ENCODE results near the gene SC5D. TPM values are rescaled to one million over a fixed set of nuclear protein-coding genes. Genes with fewer than 3 reads are reported as not detected.

The SC5D gene
- total RNA-seq, 2 experiments from 2014 or later = 87.7 to 92.7 TPM

DNA sequence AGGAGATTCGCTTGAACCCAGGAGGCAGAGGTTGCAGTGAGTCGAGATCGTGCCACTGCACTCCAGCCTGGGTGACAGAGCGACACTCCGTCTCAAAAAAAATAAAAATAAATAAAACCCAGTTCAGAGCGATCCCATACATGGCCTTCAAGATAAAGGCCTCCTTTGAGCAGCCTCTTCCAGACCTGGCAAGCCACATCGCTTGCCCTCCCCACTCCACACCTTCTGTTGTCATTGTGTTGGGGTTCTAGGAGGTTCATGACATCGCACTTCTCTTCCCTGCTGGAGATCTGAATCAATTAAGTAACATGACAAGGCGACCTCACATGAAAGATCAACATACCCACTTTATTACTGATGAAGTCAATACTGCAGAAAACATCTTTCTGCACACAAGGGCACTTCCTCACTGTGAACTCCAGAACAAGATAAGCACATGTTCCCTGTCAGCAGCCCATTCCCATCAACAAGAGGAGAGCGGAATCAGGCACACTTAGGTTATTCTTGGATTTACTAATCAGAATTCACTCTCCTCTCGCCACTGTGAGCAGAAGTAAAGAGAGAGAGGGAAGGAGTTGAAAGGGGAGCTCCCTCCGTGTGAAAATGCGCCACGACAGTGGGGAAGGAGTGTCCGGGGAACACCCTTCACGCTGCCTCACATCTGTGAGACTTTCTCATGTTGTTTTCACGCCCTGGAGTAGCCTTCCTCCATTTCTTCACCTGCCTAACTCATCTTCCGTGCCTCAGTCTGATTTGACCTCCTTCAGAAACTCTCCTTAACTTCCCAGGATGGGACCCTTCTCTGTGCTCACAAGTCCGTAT, 38.3 kb downstream of the SC5D start:
- ChIA-PET CTCF (no interaction called here), POLR2A (interaction anchor here (0.8 kb wide), 1 partner anchor 120 kb away, joined by 3 read pairs; no protein-coding TSS in a partner anchor)
- Mint-ChIP-seq H3K27me3 (no peaks in the 10 kb centered on the region), H3K4me1 (ENCODE audit: low read depth) (peaks cover 13% of the 10 kb centered on the region), H3K27ac (no peak overlapping the region), H3K36me3 (ENCODE audit: low read depth) (no peaks in the 10 kb centered on the region), H3K4me3 (no peak overlapping the region), H3K9me3 (peaks cover 3% of the 10 kb centered on the region)
- H3K36me3 ChIP-seq (ENCODE audit: insufficient read depth, low read length) = no peaks in the 10 kb centered on the region
- peaks cover 20% of the 10 kb centered on the region for H3K4me1 ChIP-seq (ENCODE audit: insufficient read depth, low read length)
- no peak overlapping the region for H3K4me3 ChIP-seq (ENCODE audit: low read length)
- ATAC-seq (ENCODE audit: poor library complexity) (no peak), DNase-seq (no peak)
- H3K9me3 ChIP-seq (ENCODE audit: control insufficient read depth in 1 of 2, insufficient read depth in 1 of 2, low read length in 2 of 2) = no peaks in the 10 kb centered on the region
- no peak overlapping the region for H3K27ac ChIP-seq (ENCODE audit: low read depth in 1 of 2, low read length in 2 of 2)
- no peaks in the 10 kb centered on the region for H3K27me3 ChIP-seq (ENCODE audit: control insufficient read depth in 1 of 2, insufficient read depth in 2 of 2, low read length in 2 of 2)
- TF ChIP-seq, protein P1, sequence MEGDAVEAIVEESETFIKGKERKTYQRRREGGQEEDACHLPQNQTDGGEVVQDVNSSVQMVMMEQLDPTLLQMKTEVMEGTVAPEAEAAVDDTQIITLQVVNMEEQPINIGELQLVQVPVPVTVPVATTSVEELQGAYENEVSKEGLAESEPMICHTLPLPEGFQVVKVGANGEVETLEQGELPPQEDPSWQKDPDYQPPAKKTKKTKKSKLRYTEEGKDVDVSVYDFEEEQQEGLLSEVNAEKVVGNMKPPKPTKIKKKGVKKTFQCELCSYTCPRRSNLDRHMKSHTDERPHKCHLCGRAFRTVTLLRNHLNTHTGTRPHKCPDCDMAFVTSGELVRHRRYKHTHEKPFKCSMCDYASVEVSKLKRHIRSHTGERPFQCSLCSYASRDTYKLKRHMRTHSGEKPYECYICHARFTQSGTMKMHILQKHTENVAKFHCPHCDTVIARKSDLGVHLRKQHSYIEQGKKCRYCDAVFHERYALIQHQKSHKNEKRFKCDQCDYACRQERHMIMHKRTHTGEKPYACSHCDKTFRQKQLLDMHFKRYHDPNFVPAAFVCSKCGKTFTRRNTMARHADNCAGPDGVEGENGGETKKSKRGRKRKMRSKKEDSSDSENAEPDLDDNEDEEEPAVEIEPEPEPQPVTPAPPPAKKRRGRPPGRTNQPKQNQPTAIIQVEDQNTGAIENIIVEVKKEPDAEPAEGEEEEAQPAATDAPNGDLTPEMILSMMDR (IDR thresholded peaks at IDR 0.05) = no peak
- intact Hi-C loops (cut with DNase I, micrococcal nuclease) = no loop called here

DNA sequence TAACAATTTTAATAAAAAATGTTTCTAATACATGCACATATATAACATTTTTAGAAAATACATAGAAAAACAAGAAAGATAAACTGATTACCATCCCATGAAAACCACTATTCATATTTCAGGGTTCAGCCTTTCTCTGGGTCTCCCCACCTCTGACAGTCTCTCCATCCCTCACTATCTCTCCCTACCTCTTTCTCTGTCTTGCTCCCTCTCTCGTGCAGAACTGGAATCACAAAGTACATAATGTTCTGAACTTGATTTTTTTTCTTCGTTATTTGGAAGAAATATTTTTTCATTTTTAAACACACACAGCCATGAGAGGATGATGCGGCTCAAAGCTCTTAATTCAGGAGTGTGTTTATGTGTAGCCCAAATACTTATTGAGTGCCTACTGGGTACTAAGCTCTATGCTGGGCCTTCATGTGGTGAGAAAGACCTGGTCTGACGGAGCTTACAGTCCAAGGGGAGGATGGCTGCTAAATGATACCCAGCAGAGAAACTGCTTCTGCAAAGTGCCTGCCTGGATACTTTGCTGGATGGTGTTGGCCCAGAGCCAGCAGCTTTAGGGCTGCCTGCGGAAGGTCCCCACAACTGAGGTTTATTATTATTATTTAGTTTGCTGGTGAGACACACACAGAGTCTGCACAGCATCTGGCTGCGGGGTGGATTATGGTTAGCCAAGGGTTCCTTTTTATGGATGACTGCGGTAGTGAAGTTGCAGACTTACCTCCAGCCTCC, 42.6 kb downstream of the SC5D start:
- Histone ChIP-seq H3K36me3 (ENCODE audit: insufficient read depth, low read length) (no peaks in the 10 kb centered on the region), H3K27ac (ENCODE audit: low read depth in 1 of 2, low read length in 2 of 2) (no peak overlapping the region), H3K4me1 (ENCODE audit: insufficient read depth, low read length) (no peaks in the 10 kb centered on the region), H3K4me3 (ENCODE audit: low read length) (no peak overlapping the region), H3K27me3 (ENCODE audit: control insufficient read depth in 1 of 2, insufficient read depth in 2 of 2, low read length in 2 of 2) (no peaks in the 10 kb centered on the region), H3K9me3 (ENCODE audit: control insufficient read depth in 1 of 2, insufficient read depth in 1 of 2, low read length in 2 of 2) (no peaks in the 10 kb centered on the region)
- TF ChIP-seq, protein P1 (IDR thresholded peaks at IDR 0.05) = no peak
- ChIA-PET CTCF (no interaction called here), POLR2A (no interaction called here)
- intact Hi-C loops (cut with DNase I, micrococcal nuclease) = no loop called here
- Mint-ChIP-seq H3K4me1 (ENCODE audit: low read depth) (peaks cover 18% of the 10 kb centered on the region), H3K27me3 (no peaks in the 10 kb centered on the region), H3K4me3 (no peak overlapping the region), H3K9me3 (peaks cover 3% of the 10 kb centered on the region), H3K36me3 (ENCODE audit: low read depth) (no peaks in the 10 kb centered on the region), H3K27ac (no peak overlapping the region)
- DNase-seq = no peak
- ATAC-seq (ENCODE audit: poor library complexity) = no peak

DNA sequence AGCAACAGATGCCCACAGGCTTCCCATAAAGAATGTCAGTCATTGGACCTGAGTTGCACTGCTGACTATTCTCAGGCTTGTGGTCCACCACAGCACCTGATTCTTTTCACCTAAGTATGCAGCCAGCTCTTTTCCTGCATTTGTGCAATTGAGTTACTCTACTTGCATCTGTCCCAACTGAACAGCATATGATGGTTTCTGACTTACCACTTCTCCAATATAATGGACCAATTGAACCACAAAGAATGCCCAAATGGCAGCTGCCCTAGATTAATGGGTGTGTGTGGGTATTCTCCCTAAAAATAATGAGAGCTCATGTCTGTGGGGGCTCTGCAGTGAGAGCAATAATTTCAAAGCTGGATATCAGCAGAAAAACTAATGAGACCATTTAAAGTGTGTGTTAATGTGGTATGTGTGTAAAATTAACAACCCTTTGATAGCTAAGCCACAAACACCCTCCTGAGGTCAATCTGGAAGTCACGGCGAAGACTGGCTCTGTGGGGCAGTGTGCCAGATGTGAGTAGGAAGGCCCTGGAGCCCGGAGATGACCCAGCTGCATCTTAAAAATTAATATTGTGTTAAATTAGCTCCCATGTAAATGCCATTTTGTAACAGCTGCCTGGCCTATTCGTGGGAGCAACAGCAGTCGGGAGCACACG, 43.8 kb downstream of the SC5D start:
- no peak overlapping the region for H3K27ac Mint-ChIP-seq
- POLR2A ChIA-PET = no interaction called here
- H3K4me3 Mint-ChIP-seq = no peak overlapping the region
- no peaks in the 10 kb centered on the region for H3K36me3 Mint-ChIP-seq (ENCODE audit: low read depth)
- no peak overlapping the region for H3K4me3 ChIP-seq (ENCODE audit: low read length)
- H3K4me1 ChIP-seq (ENCODE audit: insufficient read depth, low read length) = no peaks in the 10 kb centered on the region
- TF ChIP-seq, protein P1 (IDR thresholded peaks at IDR 0.05) = no peak
- H3K36me3 ChIP-seq (ENCODE audit: insufficient read depth, low read length) = no peaks in the 10 kb centered on the region
- peaks cover 3% of the 10 kb centered on the region for H3K9me3 Mint-ChIP-seq
- H3K4me1 Mint-ChIP-seq (ENCODE audit: low read depth) = peaks cover 18% of the 10 kb centered on the region
- no peaks in the 10 kb centered on the region for H3K27me3 Mint-ChIP-seq
- CTCF ChIA-PET = interaction anchor here (1.0 kb wide), 1 partner anchor 73 kb away, joined by 3 read pairs; no protein-coding TSS in a partner anchor
- H3K27me3 ChIP-seq (ENCODE audit: control insufficient read depth in 1 of 2, insufficient read depth in 2 of 2, low read length in 2 of 2) = no peaks in the 10 kb centered on the region
- DNase-seq = no peak
- H3K9me3 ChIP-seq (ENCODE audit: control insufficient read depth in 1 of 2, insufficient read depth in 1 of 2, low read length in 2 of 2) = no peaks in the 10 kb centered on the region
- intact Hi-C loops (cut with DNase I, micrococcal nuclease) = no loop called here
- H3K27ac ChIP-seq (ENCODE audit: low read depth in 1 of 2, low read length in 2 of 2) = no peak overlapping the region
- no peak for ATAC-seq (ENCODE audit: poor library complexity)

Measured in CD4-positive, alpha-beta T cell (primary cell).